ENCODE results near the gene PRKCA.

DNA sequence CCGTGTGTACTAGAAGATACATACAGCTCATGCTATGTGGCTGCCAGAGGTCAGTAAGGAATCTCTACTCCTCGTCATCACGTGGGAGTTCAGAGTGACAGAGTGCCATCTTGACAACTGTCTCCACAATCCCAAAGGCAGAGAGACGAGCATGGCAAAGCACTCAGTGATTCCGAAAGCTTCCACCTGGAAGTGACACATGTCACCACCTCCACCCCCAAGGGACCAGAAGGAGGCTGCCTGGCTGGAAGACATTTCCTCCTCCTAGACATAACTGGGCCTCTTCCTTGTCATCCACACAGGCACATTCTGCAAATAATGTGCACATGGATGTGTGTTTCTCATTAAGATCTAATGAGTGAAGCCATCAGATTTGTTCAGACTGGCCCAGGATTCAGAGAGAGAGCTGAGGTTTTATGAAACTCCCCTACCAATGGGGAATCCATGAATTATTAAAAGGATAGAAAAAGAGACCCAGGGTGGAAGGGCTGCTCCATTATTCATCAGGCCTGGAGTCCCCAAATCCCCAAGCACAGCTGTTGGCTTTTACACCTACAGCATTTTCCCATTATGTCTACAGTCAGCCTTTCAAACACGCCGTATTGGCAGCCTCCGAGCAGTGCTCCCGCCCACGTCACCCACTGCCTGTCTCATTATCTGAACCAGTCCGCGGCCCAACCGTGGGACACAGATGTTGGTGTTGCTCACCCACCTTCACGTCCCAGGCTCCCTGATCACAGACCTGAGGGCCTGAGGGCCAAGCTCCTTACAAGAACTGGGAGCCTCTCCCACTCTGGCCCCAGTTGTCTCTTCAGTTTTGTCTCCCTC lies 529.2 kb downstream of the PRKCA start:
- no peak for TF ChIP-seq CTCF (IDR thresholded peaks at IDR 0.05)
- TF ChIP-seq ZFX (IDR thresholded peaks at IDR 0.05; ENCODE audit: borderline replicate concordance): no peak
